H1 (cell line): Measurements from ENCODE around the gene UAP1. TPM values are rescaled to one million over a fixed set of nuclear protein-coding genes. Genes with fewer than 3 reads are reported as not detected.

ENCODE experiments used
- CTCF ChIA-PET: fragments of 300-600 bp; sonication (Branson Sonifier 250); formaldehyde crosslinking; loops from one replicate; lab custom pipeline; 2021; ENCODE audit not compliant: partially characterized antibody; lab: Charles Lee
- POLR2A ChIA-PET: fragments of 300-600 bp; sonication (Branson Sonifier 250); formaldehyde crosslinking; loops from one replicate; lab custom pipeline; 2021; ENCODE audit warnings: inconsistent platforms; ENCODE audit not compliant: partially characterized antibody; lab: Charles Lee
- DNase-seq, 2 experiments: peaks; one replicate each; pipeline versions ENCODE4 v3.0.0 to v3.0.0-alpha.2; 2010 to 2022; ENCODE audit warnings: low spot score in 2 of 2, low read depth in 1 of 2, mixed read lengths in 1 of 2
- FAIRE-seq: peaks from 2 replicates; lab custom pipeline; 2011; peaks lifted over from hg19 to GRCh38; lab: Jason Lieb, UNC
- H2AFZ ChIP-seq: 2 replicates; pipeline ENCODE4 v1.8.1; 2012; ENCODE audit warnings: low read length, inconsistent platforms
- H2AK5ac ChIP-seq: 2 replicates; pipeline ENCODE4 v1.6.1; 2013; ENCODE audit warnings: low read depth, low read length
- H2BK120ac ChIP-seq: replicated peaks from 2 replicates; pipeline ENCODE3; 2013; ENCODE audit warnings: low read depth, low read length, inconsistent platforms
- H2BK12ac ChIP-seq: 2 replicates; pipeline ENCODE4 v1.6.1; 2013; ENCODE audit warnings: low read depth, low read length
- H2BK15ac ChIP-seq: 2 replicates; pipeline ENCODE4 v1.6.1; 2013; ENCODE audit warnings: low read length
- H2BK20ac ChIP-seq: 2 replicates; pipeline ENCODE4 v1.6.1; 2013; ENCODE audit warnings: low read length
- H2BK5ac ChIP-seq: 2 replicates; pipeline ENCODE4 v1.6.1; 2013; ENCODE audit warnings: low read depth, low read length
- H3K14ac ChIP-seq: 2 replicates; pipeline ENCODE4 v1.6.1; 2013; ENCODE audit warnings: inconsistent platforms; ENCODE audit not compliant: insufficient read length
- H3K18ac ChIP-seq: 2 replicates; pipeline ENCODE4 v1.6.1; 2013; ENCODE audit warnings: low read length; ENCODE audit errors: extremely low read depth
- H3K23ac ChIP-seq: 2 replicates; pipeline ENCODE4 v1.6.1; 2013; ENCODE audit warnings: inconsistent platforms; ENCODE audit not compliant: insufficient read length
- H3K23me2 ChIP-seq: 2 replicates; pipeline ENCODE4 v1.6.1; 2013; ENCODE audit warnings: low read depth, low read length
- H3K27ac ChIP-seq: 2 replicates; pipeline ENCODE4 v1.6.1; 2011; ENCODE audit warnings: low read depth, low read length, inconsistent platforms
- H3K27me3 ChIP-seq, 4 experiments: replicated peaks in 1 of 4; 1 replicate in 1 of 4; 2 replicates in 3 of 4; pipeline versions ENCODE4 v1.6.1 to v1.8.1; 2011 to 2013; ENCODE audit warnings: low read length in 3 of 4, mild to moderate bottlenecking in 3 of 4, inconsistent platforms in 2 of 4, mixed read lengths in 2 of 4, moderate library complexity in 1 of 4; ENCODE audit not compliant: control insufficient read depth in 3 of 4, insufficient read depth in 3 of 4; ENCODE audit errors: extremely low read depth in 1 of 4
- H3K36me3 ChIP-seq, 4 experiments: 2 replicates each; pipeline versions ENCODE4 v1.6.1 to v1.8.1; 2011 to 2013; ENCODE audit warnings: mild to moderate bottlenecking in 4 of 4, low read length in 3 of 4, moderate library complexity in 2 of 4, control low read depth in 1 of 4, inconsistent platforms in 1 of 4; ENCODE audit not compliant: insufficient read depth in 4 of 4, control insufficient read depth in 2 of 4
- H3K4ac ChIP-seq: replicated peaks from 2 replicates; pipeline ENCODE3; 2013; ENCODE audit warnings: low read length, low read depth, mixed read lengths, inconsistent platforms; ENCODE audit not compliant: insufficient read length
- H3K4me1 ChIP-seq, 4 experiments: replicated peaks in 1 of 4; 1 replicate in 1 of 4; 2 replicates in 3 of 4; pipeline versions ENCODE4 v1.6.1 to v1.8.1; 2011 to 2013; ENCODE audit warnings: low read length in 3 of 4, inconsistent platforms in 2 of 4, mixed read lengths in 1 of 4; ENCODE audit not compliant: insufficient read depth in 4 of 4, control insufficient read depth in 3 of 4
- H3K4me2 ChIP-seq, 2 experiments: 2 replicates each; pipeline versions ENCODE4 v1.6.1 to v1.8.1; 2011 to 2013; ENCODE audit warnings: low read depth in 2 of 2, low read length in 2 of 2, control low read depth in 1 of 2, inconsistent platforms in 1 of 2, mild to moderate bottlenecking in 1 of 2; ENCODE audit not compliant: insufficient read depth in 1 of 2
- H3K4me3 ChIP-seq, 4 experiments: fragments of 200-600, 300-600 bp in 1 of 4; sonication (generic), shearing (Covaris generic), sonication (Bioruptor Twin) in 1 of 4; 2 replicates each; pipeline versions ENCODE4 v1.5.1 to v1.8.1; 2011 to 2016; ENCODE audit warnings: low read length in 4 of 4, low read depth in 3 of 4, control low read depth in 2 of 4, inconsistent platforms in 2 of 4, mild to moderate bottlenecking in 2 of 4, mixed read lengths in 1 of 4, moderate library complexity in 1 of 4; ENCODE audit not compliant: insufficient read depth in 2 of 4; ENCODE audit errors: extremely low read depth in 1 of 4
- H3K56ac ChIP-seq: replicated peaks from 2 replicates; pipeline ENCODE3; 2013; ENCODE audit warnings: low read depth, mild to moderate bottlenecking, mixed read lengths, low read length, inconsistent platforms; ENCODE audit not compliant: insufficient read length
- H3K79me1 ChIP-seq: 2 replicates; pipeline ENCODE4 v1.6.1; 2013; ENCODE audit warnings: low read depth, low read length, control low read depth
- H3K79me2 ChIP-seq, 2 experiments: 2 replicates each; pipeline versions ENCODE4 v1.6.1 to v1.8.1; 2012 to 2013; ENCODE audit warnings: low read length in 2 of 2, mild to moderate bottlenecking in 2 of 2, inconsistent platforms in 1 of 2; ENCODE audit not compliant: insufficient read depth in 2 of 2, control insufficient read depth in 1 of 2
- H3K9ac ChIP-seq, 4 experiments: replicated peaks in 1 of 4; 1 replicate in 1 of 4; 2 replicates in 3 of 4; pipeline versions ENCODE4 v1.6.1 to v1.8.1; 2011 to 2013; ENCODE audit warnings: low read depth in 3 of 4, low read length in 3 of 4, control low read depth in 2 of 4, mild to moderate bottlenecking in 2 of 4, moderate library complexity in 2 of 4, inconsistent platforms in 1 of 4; ENCODE audit errors: extremely low read depth in 1 of 4
- H3K9me3 ChIP-seq, 2 experiments: 2 replicates each; pipeline versions ENCODE4 v1.6.1 to v1.8.1; 2012 to 2013; ENCODE audit warnings: mild to moderate bottlenecking in 2 of 2, moderate library complexity in 2 of 2, control low read depth in 1 of 2, inconsistent platforms in 1 of 2, low read depth in 1 of 2, low read length in 1 of 2, mixed read lengths in 1 of 2; ENCODE audit not compliant: insufficient read depth in 2 of 2
- H4K20me1 ChIP-seq, 2 experiments: replicated peaks in 1 of 2; 2 replicates each; pipeline versions ENCODE3 to v1.8.1; 2011 to 2013; ENCODE audit warnings: inconsistent platforms in 2 of 2, low read length in 2 of 2, mild to moderate bottlenecking in 1 of 2; ENCODE audit not compliant: insufficient read depth in 2 of 2, control insufficient read depth in 1 of 2
- H4K5ac ChIP-seq: 2 replicates; pipeline ENCODE4 v1.6.1; 2013; ENCODE audit warnings: low read length, low read depth, mixed read lengths, inconsistent platforms; ENCODE audit not compliant: insufficient read length
- H4K8ac ChIP-seq: 2 replicates; pipeline ENCODE4 v1.8.0; 2013; ENCODE audit warnings: mild to moderate bottlenecking, moderate library complexity, low read length, inconsistent platforms; ENCODE audit not compliant: insufficient read depth; ENCODE audit errors: extremely low read depth
- H4K91ac ChIP-seq: replicated peaks from 2 replicates; pipeline ENCODE3; 2013; ENCODE audit warnings: low read length, mixed read lengths, inconsistent platforms; ENCODE audit not compliant: insufficient read length
- HDAC6 ChIP-seq: IDR thresholded peaks from one replicate; pipeline ENCODE4 v1.7.1; 2012; ENCODE audit warnings: low read depth, mild to moderate bottlenecking, inconsistent platforms, low read length, moderate library complexity
- POLR2A ChIP-seq, 2 experiments: IDR thresholded peaks; 1 replicate in 1 of 2; 2 replicates in 1 of 2; pipeline ENCODE4 v1.6.1; 2011; ENCODE audit warnings: low read depth in 2 of 2, low read length in 2 of 2, mild to moderate bottlenecking in 2 of 2; ENCODE audit errors: control extremely low read depth in 1 of 2
- TAF1 ChIP-seq: IDR thresholded peaks from 2 replicates; pipeline ENCODE4 v1.6.1; 2011; ENCODE audit warnings: mild to moderate bottlenecking, low read depth, low read length
- TBP ChIP-seq: IDR thresholded peaks from 2 replicates; pipeline ENCODE4 v1.6.1; 2011; ENCODE audit warnings: low read depth, low read length, improper control_type of control experiment
- WGBS, 2 experiments: shearing (Covaris generic) in 1 of 2; methylation state at CpG; one replicate each; pipeline versions ENCODE4 v1.1.6 to v1.1.7; 2013 to 2015; ENCODE audit warnings: low lambda C conversion rate in 2 of 2, mixed read lengths in 2 of 2, inconsistent platforms in 1 of 2, low coverage in 1 of 2, missing lambda C conversion rate in 1 of 2; ENCODE audit not compliant: insufficient replicate concordance in 2 of 2, insufficient coverage in 1 of 2, insufficient read length in 1 of 2; ENCODE audit errors: extremely low coverage in 1 of 2, missing lambda C conversion rate in 1 of 2; 5-methylcytosine and 5-hydroxymethylcytosine counted together
- polyA plus RNA-seq, 7 experiments: library from polyadenylated mRNA; depleted of rRNA in 3 of 7; stranded (reverse) in 5 of 7; unstranded in 2 of 7; fragments of >200 nt in 5 of 7; fragments of 200-250 nt in 2 of 7; gene quantifications; 1 replicate in 5 of 7; 2 replicates in 1 of 7; 4 replicates in 1 of 7; pipeline versions ENCODE4 v1.2.1 to v1.2.3, GENCODE V29; 2011 to 2013; ENCODE audit warnings: missing spikeins in 2 of 7, mixed read lengths in 2 of 7
- total RNA-seq: library from RNA; stranded (reverse); fragmentation: NEBNext Ultra II Directional; extraction: Animal tissue kit (Norgen Biotek cat#: 25700); gene quantifications from 2 replicates; pipeline ENCODE4 v1.2.1, GENCODE V29; 2021

UAP1 gene
- total and polyA plus RNA-seq, 2 of the 8 experiments (the other 6 are each of a cell fraction or from before 2014, with no cell fraction given) = 9.4 to 32.9 TPM

DNA sequence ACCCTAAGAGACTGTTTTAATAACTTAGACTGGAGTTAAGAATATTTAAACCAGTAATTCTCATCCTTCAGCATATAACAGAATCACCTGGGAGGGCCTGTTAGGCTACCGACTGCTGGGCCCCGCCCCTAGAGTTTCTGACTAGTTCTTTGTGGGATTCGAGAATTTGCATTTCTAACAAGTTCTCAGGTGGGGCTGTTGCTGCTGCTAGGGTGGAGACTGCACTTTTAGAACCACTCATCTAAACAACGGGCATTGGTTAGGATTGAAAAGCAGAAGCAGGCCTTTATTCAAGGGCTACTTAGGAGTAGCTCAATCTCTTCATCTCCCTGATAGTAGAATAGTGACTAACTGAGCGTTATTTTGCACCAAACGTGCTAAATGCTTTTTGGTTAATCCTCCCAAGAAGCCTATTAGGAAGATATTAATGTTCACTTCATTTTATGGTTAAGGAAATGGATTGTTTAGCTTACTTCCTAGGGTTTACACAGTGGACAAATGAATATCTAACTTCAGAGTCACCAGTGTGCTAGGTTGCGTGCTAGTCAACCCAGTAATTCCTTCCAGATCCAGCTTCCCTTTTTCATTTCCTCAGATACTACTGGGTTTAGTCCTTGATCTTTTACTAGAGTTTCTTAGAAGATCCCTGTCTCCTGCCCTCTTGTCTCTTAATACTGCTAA, 31.1 kb upstream of the UAP1 start:
- no peak overlapping the region for H2BK120ac ChIP-seq
- H3K9me3 ChIP-seq = no peaks in the 10 kb centered on the region
- 0 out of 3 replicates have a peak, but pooled peaks of 1 of the 2 experiments have one; percentile 19 for TF ChIP-seq POLR2A (IDR thresholded peaks at IDR 0.05; ENCODE audit: control extremely low read depth in 1 of 2, low read depth in 2 of 2, low read length in 2 of 2)
- TF ChIP-seq TBP = no peak
- 0 out of 2 replicates have a peak, but pooled peaks have one; percentile 39 for TF ChIP-seq TAF1
- no peak for TF ChIP-seq HDAC6
- TF ChIP-seq, all 59 proteins: peak for 2
- Histone ChIP-seq H4K91ac (no peak overlapping the region), H2BK12ac (no peak overlapping the region), H3K9ac (no peak overlapping the region), H3K36me3 (peaks cover 0 to 7% (median 0%) of the 10 kb centered on the region in 4 experiments; a peak in 1 of 8 replicates), H2BK20ac (no peak overlapping the region), H3K23me2 (no peaks in the 10 kb centered on the region), H4K20me1 (peaks cover 0 to 2% of the 10 kb centered on the region in 2 experiments), H2AFZ (no peak overlapping the region), H2AK5ac (no peak overlapping the region), H3K4me1 (peaks cover 0 to 9% (median 5%) of the 10 kb centered on the region in 4 experiments; a peak in 3 of 7 replicates), H3K79me2 (no peaks in the 10 kb centered on the region), H3K23ac (no peak overlapping the region), H3K4me2 (peak overlapping the region in 1 of 2 experiments; percentile 30; a peak in 2 of 4 replicates), H2BK5ac (no peak overlapping the region), H4K8ac (no peak overlapping the region), H3K4me3 (no peak overlapping the region), H3K4ac (no peak overlapping the region), H3K56ac (no peak overlapping the region), H3K27ac (no peak overlapping the region), H3K27me3 (no peaks in the 10 kb centered on the region), H3K79me1 (no peaks in the 10 kb centered on the region), H2BK15ac (no peak overlapping the region), H3K18ac (no peak overlapping the region; the same call in 1 of the 2 replicates), H4K5ac (peak overlapping the region; percentile 7), H3K14ac (no peak overlapping the region)
- ChIA-PET POLR2A (interaction anchor here (1.4 kb wide), 1 partner anchor 9 kb away, joined by 4 read pairs; no protein-coding TSS in a partner anchor), CTCF (interaction anchor here (0.9 kb wide), 1 partner anchor 9 kb away, joined by 3 read pairs; no protein-coding TSS in a partner anchor)
- FAIRE-seq = peak; percentile 63
- 33% methylated on average over 7 of the region's 7 CpGs; no CpG with 5 or more reads in 1 of the 2 experiments for WGBS, 2 experiments
- peak; percentile 43 to 56 for DNase-seq
